Hepatocyte (in vitro differentiated cells): ENCODE measurements around the gene SLC29A3. TPM values are rescaled to one million over a fixed set of nuclear protein-coding genes. Genes with fewer than 3 reads are reported as not detected.
"Not testable (repeated sequence)": the region's sequence is repeated elsewhere in the genome, so short reads cannot be mapped to it uniquely, and the experiment has no call there.

ENCODE experiments used
- DNase-seq: peaks from one replicate; pipeline ENCODE4 v3.0.0-alpha.2; 2016; ENCODE audit warnings: low spot score
- H2AFZ ChIP-seq: fragments of 200-600 bp; sonication (generic); 2 replicates; pipeline ENCODE4 v1.6.0; 2016; ENCODE audit warnings: antibody characterized with exemption, mild to moderate bottlenecking
- H3K27ac ChIP-seq: fragments of 200-600 bp; sonication (generic); 2 replicates; pipeline ENCODE4 v1.5.1; 2016; ENCODE audit warnings: mild to moderate bottlenecking
- H3K27me3 ChIP-seq: fragments of 200-600 bp; sonication (generic); 2 replicates; pipeline ENCODE4 v1.6.1; 2016
- H3K36me3 ChIP-seq: fragments of 200-600 bp; sonication (generic); replicated peaks from 2 replicates; pipeline ENCODE4 v1.5.1; 2016; ENCODE audit warnings: low read depth; ENCODE audit not compliant: insufficient read depth
- H3K4me1 ChIP-seq: fragments of 200-600 bp; sonication (generic); 2 replicates; pipeline ENCODE4 v1.5.1; 2016; ENCODE audit warnings: mild to moderate bottlenecking, moderate library complexity; ENCODE audit not compliant: insufficient read depth
- H3K4me2 ChIP-seq: fragments of 200-600 bp; sonication (generic); 2 replicates; pipeline ENCODE4 v1.6.0; 2016
- H3K4me3 ChIP-seq: fragments of 200-600 bp; sonication (generic); 2 replicates; pipeline ENCODE4 v1.5.1; 2016; ENCODE audit warnings: mild to moderate bottlenecking
- H3K79me2 ChIP-seq: fragments of 200-600 bp; sonication (generic); 2 replicates; pipeline ENCODE4 v1.6.0; 2017; ENCODE audit warnings: mild to moderate bottlenecking
- H3K9me2 ChIP-seq: fragments of 200-600 bp; sonication (generic); replicated peaks from 2 replicates; pipeline ENCODE4 v1.6.0; 2017; ENCODE audit warnings: mild to moderate bottlenecking; ENCODE audit not compliant: insufficient read depth
- H3K9me3 ChIP-seq: fragments of 200-600 bp; sonication (generic); 2 replicates; pipeline ENCODE4 v1.5.1; 2016; ENCODE audit warnings: low read depth, mild to moderate bottlenecking
- H4K20me1 ChIP-seq: fragments of 200-600 bp; sonication (generic); 2 replicates; pipeline ENCODE4 v1.6.0; 2016; ENCODE audit warnings: mild to moderate bottlenecking; ENCODE audit not compliant: insufficient read depth, poor library complexity, severe bottlenecking
- EZH2 ChIP-seq: fragments of 200-600 bp; sonication (generic); IDR thresholded peaks from 2 replicates; pipeline ENCODE4 v1.6.1; 2016; ENCODE audit warnings: antibody characterized with exemption, mild to moderate bottlenecking, borderline replicate concordance
- EZH2phosphoT487 ChIP-seq: fragments of 200-600 bp; sonication (generic); IDR thresholded peaks from one replicate; pipeline ENCODE4 v1.6.1; 2018; ENCODE audit warnings: antibody characterized with exemption, mild to moderate bottlenecking, low read depth, moderate library complexity; ENCODE audit not compliant: unreplicated experiment, severe bottlenecking
- WGBS: methylation state at CpG from one replicate; pipeline ENCODE4 v1.1.6; 2016; ENCODE audit warnings: low lambda C conversion rate; ENCODE audit errors: missing lambda C conversion rate; 5-methylcytosine and 5-hydroxymethylcytosine counted together
- polyA plus RNA-seq: library from polyadenylated mRNA; unstranded; fragments of >200 nt; fragmentation: Nextera tagmentation; extraction: Ambion mirVana; gene quantifications from 2 replicates; pipeline ENCODE4 v1.2.1, GENCODE V29; 2016
- total RNA-seq: library from RNA; depleted of rRNA; stranded (reverse); fragments of >200 nt; gene quantifications from 2 replicates; pipeline ENCODE4 v1.2.3, GENCODE V29; 2014
- TF ChIP-seq, protein P1 (sequence below): fragments of 200-600 bp; sonication (generic); IDR thresholded peaks from 2 replicates; pipeline ENCODE4 v1.5.1; 2016; ENCODE audit warnings: antibody characterized with exemption, mild to moderate bottlenecking; ENCODE audit not compliant: poor library complexity

The SLC29A3 gene
- total and polyA plus RNA-seq, 2 experiments from 2014 or later, result 8.4 to 12.0 TPM

- Histone ChIP-seq H3K36me3 (no peaks in the 10 kb centered on the region), H3K4me2 (no peak overlapping the region), H3K4me1 (peaks cover 21% of the 10 kb centered on the region), H2AFZ (no peak overlapping the region), H4K20me1 (no peaks in the 10 kb centered on the region), H3K9me3 (no peaks in the 10 kb centered on the region), H3K79me2 (peaks cover 5% of the 10 kb centered on the region), H3K27me3 (no peaks in the 10 kb centered on the region), H3K27ac (no peak overlapping the region), H3K9me2 (no peaks in the 10 kb centered on the region), H3K4me3 (no peak overlapping the region)
- TF ChIP-seq, protein P1, sequence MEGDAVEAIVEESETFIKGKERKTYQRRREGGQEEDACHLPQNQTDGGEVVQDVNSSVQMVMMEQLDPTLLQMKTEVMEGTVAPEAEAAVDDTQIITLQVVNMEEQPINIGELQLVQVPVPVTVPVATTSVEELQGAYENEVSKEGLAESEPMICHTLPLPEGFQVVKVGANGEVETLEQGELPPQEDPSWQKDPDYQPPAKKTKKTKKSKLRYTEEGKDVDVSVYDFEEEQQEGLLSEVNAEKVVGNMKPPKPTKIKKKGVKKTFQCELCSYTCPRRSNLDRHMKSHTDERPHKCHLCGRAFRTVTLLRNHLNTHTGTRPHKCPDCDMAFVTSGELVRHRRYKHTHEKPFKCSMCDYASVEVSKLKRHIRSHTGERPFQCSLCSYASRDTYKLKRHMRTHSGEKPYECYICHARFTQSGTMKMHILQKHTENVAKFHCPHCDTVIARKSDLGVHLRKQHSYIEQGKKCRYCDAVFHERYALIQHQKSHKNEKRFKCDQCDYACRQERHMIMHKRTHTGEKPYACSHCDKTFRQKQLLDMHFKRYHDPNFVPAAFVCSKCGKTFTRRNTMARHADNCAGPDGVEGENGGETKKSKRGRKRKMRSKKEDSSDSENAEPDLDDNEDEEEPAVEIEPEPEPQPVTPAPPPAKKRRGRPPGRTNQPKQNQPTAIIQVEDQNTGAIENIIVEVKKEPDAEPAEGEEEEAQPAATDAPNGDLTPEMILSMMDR, result no peak
- TF ChIP-seq EZH2phosphoT487, result no peak
- no peak for TF ChIP-seq EZH2
- DNase-seq, result no peak
- WGBS, result 88% methylated on average over 14 of the region's 14 CpGs
Measured at GRCh38 chr10:71271662-71272055, 47.4 kb upstream of the SLC29A3 start.

DNA sequence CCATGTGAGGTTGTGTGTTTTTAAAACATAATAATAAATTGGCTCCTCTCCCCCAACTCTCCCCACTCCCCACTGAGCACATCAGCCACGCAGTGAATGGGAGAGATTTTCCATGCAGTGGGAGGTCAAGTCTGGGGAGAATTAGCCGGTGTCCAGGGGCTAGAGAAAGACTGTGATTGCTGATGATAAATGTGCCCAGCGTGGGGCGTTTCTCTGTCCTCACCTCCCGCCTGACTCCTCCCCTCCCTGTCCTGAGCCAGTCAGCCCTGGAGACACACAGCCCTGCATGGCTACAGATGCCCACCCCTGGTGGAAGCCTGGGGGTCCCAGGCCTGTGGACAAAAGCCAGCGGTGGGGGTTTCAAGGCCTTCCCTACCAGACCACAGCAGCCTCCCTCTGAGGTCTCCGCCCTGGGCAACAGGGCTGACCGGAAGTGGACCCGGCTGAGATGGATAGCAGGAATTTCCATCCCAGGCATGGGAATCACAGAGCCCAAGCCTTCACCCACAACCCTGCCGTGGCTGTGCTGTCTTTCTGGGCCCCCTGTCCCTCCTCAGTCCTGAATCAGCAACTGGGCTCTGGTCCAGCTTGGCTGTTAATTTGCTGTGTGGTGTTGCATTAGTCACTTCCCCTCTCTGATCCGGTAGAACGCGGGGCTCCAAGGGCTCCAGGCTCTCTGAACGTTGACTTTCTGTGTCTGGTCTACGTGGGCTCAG, 46.8 kb upstream of the SLC29A3 start:
- Histone ChIP-seq H3K4me3 (no peak overlapping the region), H3K9me2 (no peaks in the 10 kb centered on the region), H3K36me3 (no peaks in the 10 kb centered on the region), H3K4me1 (peaks cover 19% of the 10 kb centered on the region), H2AFZ (no peak overlapping the region), H3K4me2 (no peak overlapping the region), H3K79me2 (peaks cover 5% of the 10 kb centered on the region), H4K20me1 (no peaks in the 10 kb centered on the region), H3K9me3 (no peaks in the 10 kb centered on the region), H3K27ac (no peak overlapping the region), H3K27me3 (no peaks in the 10 kb centered on the region)
- 82% methylated on average over 15 of the region's 15 CpGs for WGBS
- DNase-seq, result no peak
- TF ChIP-seq EZH2, result no peak
- TF ChIP-seq, protein P1, result no peak
- no peak for TF ChIP-seq EZH2phosphoT487

- H2AFZ ChIP-seq, H3K36me3 ChIP-seq, H3K4me2 ChIP-seq, H3K27me3 ChIP-seq, H3K79me2 ChIP-seq, H3K9me3 ChIP-seq, DNase-seq, H3K4me3 ChIP-seq, H3K9me2 ChIP-seq, H3K27ac ChIP-seq, H4K20me1 ChIP-seq: not testable (repeated sequence)
- WGBS, result 91% methylated on average over 11 of the region's 11 CpGs
- H3K4me1 ChIP-seq, result peaks cover 19% of the 10 kb centered on the region
Measured at GRCh38 chr10:71272974-71273373, 46.1 kb upstream of the SLC29A3 start.

- Histone ChIP-seq H3K9me3 (no peaks in the 10 kb centered on the region), H3K36me3 (no peaks in the 10 kb centered on the region), H3K9me2 (no peaks in the 10 kb centered on the region), H3K4me1 (peaks cover 15% of the 10 kb centered on the region), H2AFZ (no peak overlapping the region), H3K27me3 (no peaks in the 10 kb centered on the region), H3K27ac (no peak overlapping the region), H3K4me2 (no peak overlapping the region), H4K20me1 (no peaks in the 10 kb centered on the region), H3K4me3 (no peak overlapping the region), H3K79me2 (no peaks in the 10 kb centered on the region)
- WGBS, result 92% methylated on average over 5 of the region's 5 CpGs
- no peak for TF ChIP-seq EZH2
- no peak for DNase-seq
Measured at GRCh38 chr10:71273506-71273905, 45.6 kb upstream of the SLC29A3 start.
